Immature natural killer cell (primary cell): ENCODE data around the gene GATA3. TPM values are rescaled to one million over a fixed set of nuclear protein-coding genes. Genes with fewer than 3 reads are reported as not detected.

ENCODE experiments used
- DNase-seq, 3 donors: peaks; one replicate each; pipeline ENCODE4 v3.0.0; 2022; ENCODE audit warnings: mixed read lengths in 1 of 3
- H3K27ac Mint-ChIP-seq, 6 donors: one replicate each; pipeline ENCODE4 v1.8.0; 2020; ENCODE audit warnings: mixed read lengths in 6 of 6, mild to moderate bottlenecking in 5 of 6, inconsistent platforms in 4 of 6, moderate library complexity in 3 of 6
- H3K27me3 Mint-ChIP-seq, 3 donors: one replicate each; pipeline ENCODE4 v1.8.0; 2020 to 2021; ENCODE audit warnings: low read depth in 3 of 3, mild to moderate bottlenecking in 3 of 3, mixed read lengths in 3 of 3, moderate library complexity in 3 of 3, inconsistent platforms in 1 of 3
- H3K36me3 Mint-ChIP-seq, 3 donors: one replicate each; pipeline ENCODE4 v1.8.0; 2020; ENCODE audit warnings: mixed read lengths in 3 of 3, inconsistent platforms in 2 of 3, mild to moderate bottlenecking in 2 of 3
- H3K4me1 Mint-ChIP-seq, 2 donors: one replicate each; pipeline ENCODE4 v1.8.0; 2020; ENCODE audit warnings: inconsistent platforms in 2 of 2, mild to moderate bottlenecking in 2 of 2, mixed read lengths in 2 of 2, moderate library complexity in 1 of 2
- H3K4me3 Mint-ChIP-seq, 5 donors: one replicate each; pipeline ENCODE4 v1.8.0; 2020; ENCODE audit warnings: mild to moderate bottlenecking in 5 of 5, mixed read lengths in 5 of 5, inconsistent platforms in 3 of 5, moderate library complexity in 3 of 5
- H3K9me3 Mint-ChIP-seq, 6 donors: one replicate each; pipeline ENCODE4 v1.8.0; 2020; ENCODE audit warnings: mild to moderate bottlenecking in 6 of 6, mixed read lengths in 6 of 6, inconsistent platforms in 4 of 6, moderate library complexity in 3 of 6
- polyA plus RNA-seq, 3 donors: library from polyadenylated mRNA; unstranded; fragments of 300-500 nt; fragmentation: Illumina TruSeq; gene quantifications; one replicate each; pipeline ENCODE4 v1.2.3, GENCODE V29; 2021

GATA3 gene
- polyA plus RNA-seq, 3 donors from 2014 or later = 27.2 to 52.1 (median 36.8) TPM

DNA sequence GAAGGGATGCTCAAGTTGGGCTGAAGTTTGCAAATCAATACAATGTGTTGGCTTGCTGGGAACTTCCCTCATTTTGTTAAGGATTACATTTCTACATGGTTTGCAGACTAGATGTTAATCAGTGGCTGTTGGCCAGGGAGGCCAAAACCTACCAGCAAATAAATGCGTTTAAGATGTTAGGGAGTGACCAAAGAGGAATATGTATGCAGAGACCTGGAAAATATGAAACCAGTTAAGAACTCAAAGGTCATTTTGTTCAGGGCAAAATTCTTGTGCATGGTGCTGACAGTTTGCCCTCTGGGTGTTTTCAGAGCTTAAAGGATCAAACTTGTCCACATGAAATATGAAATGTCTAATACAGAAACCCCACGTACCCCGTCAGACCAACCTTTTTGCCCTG, 30.3 kb downstream of the GATA3 start:
- H3K27ac Mint-ChIP-seq = peak overlapping the region in 2 of 6 donors; percentile 24 to 49
- no peak overlapping the region for H3K4me3 Mint-ChIP-seq
- peaks cover 0 to 3% (median 0%) of the 10 kb centered on the region in 3 donors for H3K27me3 Mint-ChIP-seq

DNA sequence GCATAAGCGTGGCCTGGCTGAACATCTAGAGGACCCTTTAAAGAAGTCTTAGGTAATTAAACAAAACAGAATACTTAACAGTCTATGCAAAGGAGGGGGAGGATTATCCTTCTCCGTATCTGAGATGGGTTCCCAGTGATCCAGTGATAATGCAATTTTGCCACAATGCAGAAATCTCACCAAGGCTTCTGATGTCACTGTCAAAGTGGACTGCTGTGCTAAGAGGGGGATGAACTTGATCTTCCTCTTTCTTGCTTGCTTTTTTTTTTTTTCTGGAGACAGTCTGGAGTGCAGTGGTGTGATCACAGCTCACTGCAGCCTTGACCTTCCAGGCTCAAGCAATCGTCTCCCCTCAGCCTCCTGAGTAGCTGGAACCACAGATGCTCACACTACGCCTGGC, 30.8 kb downstream of the GATA3 start:
- no peaks in the 10 kb centered on the region for H3K9me3 Mint-ChIP-seq
- peaks cover 30 to 35% of the 10 kb centered on the region in 2 donors for H3K4me1 Mint-ChIP-seq
- H3K36me3 Mint-ChIP-seq = peaks cover 7 to 30% (median 27%) of the 10 kb centered on the region in 3 donors
- peaks cover 0 to 3% (median 0%) of the 10 kb centered on the region in 3 donors for H3K27me3 Mint-ChIP-seq
- no peak overlapping the region for H3K4me3 Mint-ChIP-seq
- no peak for DNase-seq
- H3K27ac Mint-ChIP-seq = peak overlapping the region in 2 of 6 donors; percentile 49 to 75

More for the DNA sequence above, 30.3 kb downstream of the GATA3 start:
- DNase-seq = no peak
- Mint-ChIP-seq H3K4me1 (peaks cover 28 to 33% of the 10 kb centered on the region in 2 donors), H3K9me3 (no peaks in the 10 kb centered on the region), H3K36me3 (peaks cover 7 to 30% (median 27%) of the 10 kb centered on the region in 3 donors)

DNA sequence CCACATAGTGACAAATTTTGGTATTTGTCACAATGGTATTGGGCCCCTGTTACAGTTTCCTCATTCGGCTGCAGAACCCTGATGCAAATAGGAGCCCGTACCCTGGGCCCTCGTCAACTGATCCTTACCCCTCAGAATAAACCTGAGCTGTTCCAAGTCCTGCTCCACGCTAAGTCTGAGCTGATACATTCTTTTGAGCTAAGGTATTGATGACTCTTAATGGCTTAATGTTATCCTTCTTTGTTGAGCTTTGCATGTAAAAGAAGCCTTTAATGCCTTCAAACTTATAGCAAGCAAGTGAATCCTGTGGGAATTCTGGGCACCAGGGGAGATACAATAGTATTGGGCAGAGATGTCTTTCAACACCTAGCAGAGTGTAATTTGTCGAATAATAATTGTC, 31.8 kb downstream of the GATA3 start:
- no peak for DNase-seq
- no peaks in the 10 kb centered on the region for H3K9me3 Mint-ChIP-seq
- H3K27me3 Mint-ChIP-seq = peaks cover 0 to 3% (median 0%) of the 10 kb centered on the region in 3 donors
- peaks cover 31 to 35% of the 10 kb centered on the region in 2 donors for H3K4me1 Mint-ChIP-seq
- peak overlapping the region in 3 of 6 donors; percentile 4 to 81 (median 37) for H3K27ac Mint-ChIP-seq
- H3K4me3 Mint-ChIP-seq = peak overlapping the region in 1 of 5 donors; percentile 4
- H3K36me3 Mint-ChIP-seq = peaks cover 4 to 23% (median 21%) of the 10 kb centered on the region in 3 donors

DNA sequence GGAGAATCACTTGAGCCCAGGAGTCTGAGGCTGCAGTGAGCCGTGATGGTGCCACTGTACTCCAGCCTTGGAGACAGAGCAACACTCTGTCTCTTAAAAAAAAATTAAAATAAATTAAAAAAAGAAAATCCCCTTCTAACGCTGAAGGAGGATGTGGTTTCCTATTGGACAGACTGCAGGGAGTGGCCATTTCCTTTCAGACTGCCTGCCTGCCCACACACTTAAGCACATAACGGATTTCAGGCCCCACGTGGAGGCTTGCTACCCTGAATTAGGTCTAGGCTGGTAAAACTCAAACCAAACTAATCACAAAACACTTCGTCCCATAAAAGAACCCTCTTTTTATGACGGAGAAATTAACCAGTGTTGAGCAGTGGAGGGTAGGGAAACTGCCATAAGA, 34.0 kb downstream of the GATA3 start:
- peaks cover 0 to 3% (median 0%) of the 10 kb centered on the region in 3 donors for H3K27me3 Mint-ChIP-seq
- peaks cover 0 to 15% (median 11%) of the 10 kb centered on the region in 3 donors for H3K36me3 Mint-ChIP-seq
- peak overlapping the region; percentile 69 to 87 (median 84) for H3K27ac Mint-ChIP-seq
- peaks cover 33 to 35% of the 10 kb centered on the region in 2 donors for H3K4me1 Mint-ChIP-seq
- peak; percentile 70 to 73 (median 73) for DNase-seq
- no peaks in the 10 kb centered on the region for H3K9me3 Mint-ChIP-seq
- peak overlapping the region; percentile 53 to 74 (median 64) for H3K4me3 Mint-ChIP-seq

DNA sequence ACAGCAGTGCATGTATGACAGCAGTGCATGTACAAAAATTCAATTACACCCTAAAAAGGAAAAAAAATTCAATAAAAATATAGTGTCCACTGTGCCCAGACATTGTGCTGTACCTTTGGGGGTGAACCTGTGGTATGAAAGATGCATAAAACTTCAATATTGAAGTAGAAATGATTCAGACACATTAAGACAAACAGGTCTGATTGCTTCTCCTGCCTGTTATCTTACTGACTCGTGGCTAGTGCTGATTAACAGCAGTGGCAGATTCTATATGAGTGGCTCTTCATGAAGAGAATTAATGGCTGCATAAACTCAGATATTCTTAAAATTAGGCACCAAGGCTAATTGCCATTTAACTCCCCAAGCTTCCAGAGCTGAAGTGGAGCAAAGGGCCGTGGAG, 37.9 kb downstream of the GATA3 start:
- Mint-ChIP-seq H3K9me3 (no peaks in the 10 kb centered on the region), H3K27ac (peak overlapping the region in 3 of 6 donors; percentile 28 to 45 (median 41)), H3K27me3 (peaks cover 0 to 2% (median 0%) of the 10 kb centered on the region in 3 donors), H3K4me1 (peaks cover 45 to 49% of the 10 kb centered on the region in 2 donors), H3K36me3 (peaks cover 0 to 12% (median 12%) of the 10 kb centered on the region in 3 donors), H3K4me3 (no peak overlapping the region)
- DNase-seq = no peak

DNA sequence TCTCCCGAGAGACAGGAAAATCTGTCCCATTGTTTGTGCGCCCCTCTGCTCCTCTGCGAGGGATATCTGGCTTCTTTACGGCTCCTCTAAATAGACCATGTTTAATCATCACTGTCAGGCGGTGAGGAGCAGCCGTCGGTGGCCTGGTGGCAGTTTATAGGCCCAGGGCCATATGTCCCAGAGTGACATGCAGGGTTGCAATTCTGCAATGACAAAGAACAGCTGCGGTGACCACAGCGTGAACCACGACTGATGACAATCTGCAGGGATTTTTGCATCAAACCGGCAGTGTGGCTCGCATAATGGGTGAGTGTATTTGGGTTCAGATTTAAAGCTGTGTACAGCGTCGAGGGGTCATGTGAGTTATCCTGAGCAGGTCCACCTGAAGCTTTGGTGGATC, 41.5 kb downstream of the GATA3 start:
- Mint-ChIP-seq H3K36me3 (peaks cover 3 to 19% (median 12%) of the 10 kb centered on the region in 3 donors), H3K27ac (peak overlapping the region in 3 of 6 donors; percentile 3 to 59 (median 58)), H3K4me1 (peaks cover 19 to 25% of the 10 kb centered on the region in 2 donors), H3K9me3 (no peaks in the 10 kb centered on the region), H3K4me3 (no peak overlapping the region), H3K27me3 (peaks cover 0 to 2% (median 0%) of the 10 kb centered on the region in 3 donors)
- DNase-seq = peak; percentile 23 to 32 (median 32)

DNA sequence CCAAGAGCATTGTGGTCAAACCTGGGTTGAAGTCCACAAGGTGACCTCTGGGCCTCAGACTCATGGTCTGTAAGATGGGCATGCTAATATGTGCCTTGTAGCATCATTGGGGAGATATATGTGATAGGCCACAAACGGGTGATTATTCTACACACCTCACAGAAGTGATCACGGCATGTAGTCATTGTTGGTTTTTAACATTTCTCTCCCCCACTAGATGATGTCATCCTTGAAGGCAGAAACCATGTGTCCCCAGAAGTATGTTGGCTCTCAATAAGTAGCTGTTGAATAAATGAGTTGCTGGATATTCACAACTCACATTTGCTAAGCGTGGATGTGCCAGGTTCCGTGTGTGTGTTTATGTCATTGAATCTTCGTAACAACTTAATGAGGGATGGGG, 42.4 kb downstream of the GATA3 start:
- H3K36me3 Mint-ChIP-seq = peaks cover 3 to 19% (median 12%) of the 10 kb centered on the region in 3 donors
- H3K27me3 Mint-ChIP-seq = peaks cover 0 to 2% (median 0%) of the 10 kb centered on the region in 3 donors

DNA sequence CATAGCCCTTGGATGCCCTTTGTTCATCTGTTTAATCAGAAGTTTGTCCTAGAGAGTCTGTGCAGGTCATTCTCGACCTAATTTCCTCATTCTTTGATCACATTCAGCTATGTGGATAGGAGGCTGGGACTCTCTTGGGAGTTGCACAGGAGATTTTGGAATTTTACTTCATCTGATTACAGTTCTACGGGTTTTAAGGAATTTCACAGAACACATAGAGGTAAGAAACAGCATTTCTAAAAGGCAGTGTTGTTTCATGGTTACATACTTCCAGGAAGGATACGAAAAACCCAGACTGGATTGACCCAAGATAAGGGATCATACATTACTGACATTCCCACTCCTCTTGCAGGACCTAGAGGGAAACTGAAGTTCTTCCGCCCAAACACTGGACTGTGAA, 45.9 kb downstream of the GATA3 start:
- H3K4me3 Mint-ChIP-seq = no peak overlapping the region
- H3K9me3 Mint-ChIP-seq = no peaks in the 10 kb centered on the region
- H3K27me3 Mint-ChIP-seq = peaks cover 0 to 2% (median 0%) of the 10 kb centered on the region in 3 donors
- DNase-seq = no peak
- peaks cover 3 to 14% (median 3%) of the 10 kb centered on the region in 3 donors for H3K36me3 Mint-ChIP-seq
- peak overlapping the region in 1 of 6 donors; percentile 25 for H3K27ac Mint-ChIP-seq
- H3K4me1 Mint-ChIP-seq = peaks cover 7 to 9% of the 10 kb centered on the region in 2 donors

More for the DNA sequence above, 42.4 kb downstream of the GATA3 start:
- Mint-ChIP-seq H3K27ac (no peak overlapping the region), H3K4me3 (no peak overlapping the region), H3K9me3 (no peaks in the 10 kb centered on the region), H3K4me1 (peaks cover 19 to 25% of the 10 kb centered on the region in 2 donors)
- no peak for DNase-seq

DNA sequence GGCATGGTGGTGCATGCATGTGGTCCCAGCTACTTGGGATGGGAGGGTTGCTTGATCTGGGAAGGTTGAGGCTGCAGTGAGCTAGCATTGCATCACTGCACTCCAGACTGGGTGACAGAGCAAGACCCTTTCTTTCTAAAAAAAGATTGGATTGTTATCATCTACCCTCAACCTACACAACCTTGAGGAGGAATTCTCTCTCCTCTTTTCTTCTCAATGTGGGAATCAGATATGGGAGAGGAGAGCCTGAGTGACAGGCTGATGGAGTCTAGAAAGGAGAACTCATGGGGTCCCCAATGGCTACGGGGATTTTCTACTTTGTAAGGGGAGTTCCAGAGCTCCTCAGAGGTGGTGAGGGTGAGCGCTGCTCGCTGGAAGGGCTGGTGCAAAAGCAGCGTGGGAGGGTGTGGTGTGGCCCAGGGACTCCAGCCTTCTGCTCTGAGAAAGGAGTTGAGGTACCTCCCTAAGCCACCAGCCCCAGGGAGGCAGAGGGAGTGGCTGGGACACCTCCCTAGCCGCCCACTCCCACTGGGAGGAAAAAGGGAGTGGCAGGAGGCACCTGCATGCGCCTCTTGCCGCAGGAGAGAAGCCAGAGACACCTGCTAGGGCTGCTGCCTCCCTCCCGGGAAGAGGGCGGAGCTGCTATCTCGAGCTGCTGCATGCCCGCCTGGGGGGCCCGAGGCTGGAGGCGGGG, 48.4 kb downstream of the GATA3 start:
- no peak for DNase-seq
- Mint-ChIP-seq H3K4me3 (no peak overlapping the region), H3K4me1 (no peaks in the 10 kb centered on the region), H3K27ac (no peak overlapping the region), H3K36me3 (peaks cover 0 to 6% (median 3%) of the 10 kb centered on the region in 3 donors), H3K27me3 (peaks cover 0 to 4% (median 0%) of the 10 kb centered on the region in 3 donors), H3K9me3 (no peaks in the 10 kb centered on the region)

DNA sequence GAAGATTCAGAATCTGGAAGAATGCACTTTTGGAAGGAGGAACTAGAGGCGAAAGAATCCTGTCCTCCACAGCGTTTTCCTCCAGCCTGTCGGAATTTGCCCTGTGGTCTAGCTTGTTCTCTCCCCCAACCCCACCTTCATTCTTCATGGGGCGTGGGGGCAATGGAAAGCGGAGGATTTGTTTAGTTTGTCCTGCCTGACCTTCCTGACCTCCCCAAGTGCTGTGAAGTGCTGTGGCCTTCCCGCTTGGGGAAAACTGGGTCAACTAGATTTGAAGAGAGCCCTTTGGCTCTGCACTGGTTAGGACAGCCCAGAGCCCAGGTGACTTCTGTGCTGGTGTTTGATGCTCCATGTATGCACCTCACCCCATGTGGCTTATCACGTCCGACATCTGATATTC, 49.1 kb downstream of the GATA3 start:
- Mint-ChIP-seq H3K27ac (peak overlapping the region in 1 of 6 donors; percentile 59), H3K4me3 (no peak overlapping the region)

DNA sequence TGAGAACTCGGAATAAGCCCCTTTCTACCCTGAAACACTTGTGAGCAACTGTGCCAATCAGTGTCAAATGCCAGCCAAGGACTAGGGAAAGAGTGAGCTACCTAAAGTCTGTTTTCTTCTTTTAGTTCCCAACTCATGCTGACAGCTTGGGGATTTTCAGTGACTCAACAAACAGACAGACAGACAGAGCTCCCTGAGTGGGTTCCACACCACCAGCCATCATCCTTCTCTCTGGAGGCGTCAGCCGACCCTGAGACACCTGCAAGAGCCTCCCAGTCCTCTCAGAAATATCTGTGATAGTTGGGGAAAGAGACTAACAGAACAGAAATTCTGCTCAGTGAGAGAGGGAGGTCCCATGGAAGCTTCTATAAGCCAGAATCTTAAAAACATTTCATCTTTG, 49.5 kb downstream of the GATA3 start:
- Mint-ChIP-seq H3K36me3 (peaks cover 0 to 3% (median 0%) of the 10 kb centered on the region in 3 donors), H3K4me1 (no peaks in the 10 kb centered on the region), H3K4me3 (no peak overlapping the region), H3K27me3 (peaks cover 0 to 4% (median 0%) of the 10 kb centered on the region in 3 donors), H3K9me3 (no peaks in the 10 kb centered on the region), H3K27ac (peak overlapping the region in 1 of 6 donors; percentile 59)
- no peak for DNase-seq

More for the DNA sequence above, 49.1 kb downstream of the GATA3 start:
- Mint-ChIP-seq H3K4me1 (no peaks in the 10 kb centered on the region), H3K27me3 (peaks cover 0 to 4% (median 0%) of the 10 kb centered on the region in 3 donors), H3K9me3 (no peaks in the 10 kb centered on the region), H3K36me3 (peaks cover 0 to 3% (median 0%) of the 10 kb centered on the region in 3 donors)
- no peak for DNase-seq

DNA sequence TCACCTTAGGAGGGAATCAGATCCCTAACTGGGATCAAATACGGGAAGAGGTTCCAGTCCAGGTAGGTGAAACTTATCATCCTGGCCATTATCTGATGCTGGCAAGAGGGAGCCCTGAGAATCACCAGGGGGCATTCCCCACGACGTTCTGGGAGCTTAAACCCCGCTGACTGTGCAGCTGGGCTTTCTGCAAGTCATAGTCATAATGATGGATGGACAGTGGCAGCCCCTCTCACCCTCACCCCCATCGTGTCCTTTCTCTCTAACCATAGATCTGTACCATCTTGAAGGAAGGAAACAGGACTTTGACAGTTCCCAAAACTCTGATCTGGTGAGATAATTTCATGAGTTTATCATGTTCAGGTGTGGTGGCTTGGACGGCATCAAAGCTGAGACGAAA, 50.2 kb downstream of the GATA3 start:
- DNase-seq = no peak
- H3K36me3 Mint-ChIP-seq = peaks cover 0 to 8% (median 0%) of the 10 kb centered on the region in 3 donors
- peak overlapping the region in 1 of 6 donors; percentile 8 for H3K27ac Mint-ChIP-seq
- H3K27me3 Mint-ChIP-seq = peaks cover 0 to 4% (median 0%) of the 10 kb centered on the region in 3 donors
- no peaks in the 10 kb centered on the region for H3K4me1 Mint-ChIP-seq
- no peaks in the 10 kb centered on the region for H3K9me3 Mint-ChIP-seq
- no peak overlapping the region for H3K4me3 Mint-ChIP-seq

DNA sequence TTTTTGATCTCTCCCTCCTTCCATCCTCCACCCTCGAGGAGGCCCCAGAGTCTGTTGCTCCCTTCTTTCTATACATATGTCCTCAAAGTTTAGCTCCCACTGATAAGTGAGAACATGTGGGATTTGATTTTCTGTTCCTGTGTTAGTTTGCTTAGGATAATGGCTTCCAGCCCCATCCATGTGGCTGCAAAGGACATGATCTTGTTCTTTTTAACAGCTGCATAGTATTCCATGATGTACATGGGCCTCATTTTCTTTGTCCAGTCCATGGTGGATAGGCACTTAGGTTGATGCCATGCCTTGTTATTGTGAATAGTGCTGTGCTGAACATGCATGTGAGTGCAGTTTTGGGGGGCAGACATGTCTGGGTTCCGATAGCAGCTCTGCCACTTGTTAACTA, 51.4 kb downstream of the GATA3 start:
- no peaks in the 10 kb centered on the region for H3K9me3 Mint-ChIP-seq
- H3K4me1 Mint-ChIP-seq = no peaks in the 10 kb centered on the region
- peak overlapping the region in 1 of 6 donors; percentile 17 for H3K27ac Mint-ChIP-seq
- peaks cover 0 to 5% (median 0%) of the 10 kb centered on the region in 3 donors for H3K36me3 Mint-ChIP-seq
- DNase-seq = no peak
- peaks cover 0 to 4% (median 0%) of the 10 kb centered on the region in 3 donors for H3K27me3 Mint-ChIP-seq
- no peak overlapping the region for H3K4me3 Mint-ChIP-seq

DNA sequence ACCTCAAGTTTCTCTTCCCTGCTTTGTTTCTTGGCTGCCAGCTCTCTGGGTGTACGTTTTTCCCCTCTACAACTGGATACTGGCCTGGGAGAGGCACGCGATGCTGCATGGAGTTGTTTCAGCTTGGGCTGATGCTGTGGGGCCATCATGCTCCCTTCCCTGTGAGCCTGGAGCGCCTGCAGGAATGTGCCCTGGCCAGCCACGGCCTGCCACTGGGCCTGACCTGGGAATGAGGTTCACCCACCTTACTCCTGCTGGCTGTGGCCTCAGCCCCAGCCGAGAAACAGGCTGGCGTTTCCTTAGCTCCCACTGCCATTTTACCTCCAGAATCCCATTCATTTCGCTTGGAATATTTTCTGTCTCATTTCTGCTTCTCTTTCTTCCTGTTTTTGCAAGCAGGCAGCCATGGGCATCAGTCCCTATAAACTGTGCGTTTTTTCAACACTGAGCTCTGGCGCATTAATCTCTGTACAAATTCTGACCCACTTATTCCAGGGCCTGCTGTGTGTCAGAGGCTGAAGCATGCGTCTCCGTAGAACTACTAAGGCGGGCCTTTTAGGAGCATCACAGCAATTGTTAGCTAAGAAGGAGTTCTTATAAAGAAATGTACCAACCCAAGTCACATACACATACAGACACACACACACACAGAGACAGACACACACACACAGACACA, 57.9 kb downstream of the GATA3 start:
- Mint-ChIP-seq H3K4me3 (no peak overlapping the region), H3K4me1 (no peaks in the 10 kb centered on the region), H3K36me3 (peaks cover 3 to 7% (median 5%) of the 10 kb centered on the region in 3 donors), H3K9me3 (no peaks in the 10 kb centered on the region), H3K27ac (no peak overlapping the region), H3K27me3 (peaks cover 0 to 3% (median 2%) of the 10 kb centered on the region in 3 donors)
- no peak for DNase-seq
